ENCODE measurements around the gene CALML6. TPM values are rescaled to one million over a fixed set of nuclear protein-coding genes. Genes with fewer than 3 reads are reported as not detected.

Gene CALML6
- total and polyA plus RNA-seq, 2 of the 4 experiments (the other 2 are of a cell fraction): 0.91 TPM; not detected in 1

GRCh38 chr1:1940123-1940425 lies 25.0 kb downstream of the CALML6 start:
- no peak overlapping the region for H4K91ac ChIP-seq (ENCODE audit: insufficient read depth, low read depth, low read length)
- dilution Hi-C loops (cut with HindIII; ENCODE audit: low sequenced_read_pairs, unreplicated experiment): no loop called here
- H4K5ac ChIP-seq (ENCODE audit: low read depth, low read length): no peak overlapping the region
- H3K4me1 ChIP-seq (ENCODE audit: control insufficient read depth, insufficient read depth, low read length): no peaks in the 10 kb centered on the region
- H3K27me3 ChIP-seq (ENCODE audit: control insufficient read depth, insufficient read depth, low read length): peaks cover 22% of the 10 kb centered on the region
- no peak overlapping the region for H3K14ac ChIP-seq (replicated peaks; ENCODE audit: low read depth, low read length)
- in situ Hi-C loops (cut with MboI; ENCODE audit: low sequenced_read_pairs): no loop called here
- H3K79me1 ChIP-seq (ENCODE audit: low read depth in 1 of 2, low read length in 2 of 2): no peaks in the 10 kb centered on the region
- DNase-seq: no peak
- no peak overlapping the region for H3K4ac ChIP-seq (ENCODE audit: low read depth, low read length)
- H3K56ac ChIP-seq (ENCODE audit: extremely low read depth, insufficient read depth, low read length): no peak overlapping the region
- H3K27ac ChIP-seq (ENCODE audit: insufficient read depth, low read length): no peak overlapping the region
- no peak overlapping the region for H2BK120ac ChIP-seq (ENCODE audit: low read depth, low read length)
- no peaks in the 10 kb centered on the region for H4K20me1 ChIP-seq (ENCODE audit: insufficient read depth, low read length)
- WGBS, 2 experiments (ENCODE audit: extremely low coverage in 2 of 2, insufficient read length in 1 of 2): 67% methylated on average over 3 of the region's 12 CpGs; no CpG with 5 or more reads in 1 of the 2 experiments
- H2AK9ac ChIP-seq (replicated peaks; ENCODE audit: low read depth, low read length, poor library complexity): no peak overlapping the region
- H2BK15ac ChIP-seq (ENCODE audit: low read depth, low read length): no peak overlapping the region
- H3K4me2 ChIP-seq (ENCODE audit: low read depth, low read length): no peak overlapping the region
- ATAC-seq (ENCODE audit: low read depth): no peak
- H3K23ac ChIP-seq (ENCODE audit: low read depth, low read length): no peak overlapping the region
- peaks cover 7% of the 10 kb centered on the region; the same call in 1 of the 2 replicates for H3K9me1 ChIP-seq (ENCODE audit: insufficient read depth, low read length)
- no TSS peak for BruUV-seq (replicated peaks)
- no peak overlapping the region for H4K8ac ChIP-seq (ENCODE audit: low read depth in 2 of 2, low read length in 2 of 2)
- H3K9ac ChIP-seq (ENCODE audit: low read depth, low read length): no peak overlapping the region
- H3K4me3 ChIP-seq (ENCODE audit: insufficient read depth, low read depth, low read length): no peak overlapping the region
- H2BK5ac ChIP-seq (ENCODE audit: low read depth, low read length, poor library complexity, severe bottlenecking): no peak overlapping the region
- no peak overlapping the region for H3K18ac ChIP-seq (ENCODE audit: low read depth, low read length)
- no peak for TF ChIP-seq POLR2A (IDR thresholded peaks at IDR 0.05; ENCODE audit: low read depth, low read length)
- no peak for TF ChIP-seq CTCF (conservative IDR thresholded peaks at IDR 0.05; ENCODE audit: low read depth, low read length)
- no peak for TF ChIP-seq ELK1 (IDR thresholded peaks at IDR 0.05; ENCODE audit: borderline replicate concordance, low read depth, low read length)
- TF ChIP-seq RFX5 (IDR thresholded peaks at IDR 0.05; ENCODE audit: low read depth, low read length): no peak
- TF ChIP-seq CEBPB (IDR thresholded peaks at IDR 0.05; ENCODE audit: low read depth, low read length): no peak
- TF ChIP-seq, protein P1, sequence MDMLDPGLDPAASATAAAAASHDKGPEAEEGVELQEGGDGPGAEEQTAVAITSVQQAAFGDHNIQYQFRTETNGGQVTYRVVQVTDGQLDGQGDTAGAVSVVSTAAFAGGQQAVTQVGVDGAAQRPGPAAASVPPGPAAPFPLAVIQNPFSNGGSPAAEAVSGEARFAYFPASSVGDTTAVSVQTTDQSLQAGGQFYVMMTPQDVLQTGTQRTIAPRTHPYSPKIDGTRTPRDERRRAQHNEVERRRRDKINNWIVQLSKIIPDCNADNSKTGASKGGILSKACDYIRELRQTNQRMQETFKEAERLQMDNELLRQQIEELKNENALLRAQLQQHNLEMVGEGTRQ (IDR thresholded peaks at IDR 0.05; ENCODE audit: low read depth, low read length): no peak
- no peak for TF ChIP-seq BHLHE40 (IDR thresholded peaks at IDR 0.05; ENCODE audit: low read depth, low read length)
- TF ChIP-seq MAZ (IDR thresholded peaks at IDR 0.05; ENCODE audit: borderline replicate concordance, low read depth, low read length): no peak
- no peak for TF ChIP-seq MXI1 (IDR thresholded peaks at IDR 0.05; ENCODE audit: borderline replicate concordance, low read depth, low read length)
- TF ChIP-seq CHD1 (IDR thresholded peaks at IDR 0.05; ENCODE audit: low read depth, low read length): no peak
- TF ChIP-seq FOS (IDR thresholded peaks at IDR 0.05; ENCODE audit: low read depth, low read length): no peak
- CTCF ChIA-PET: no interaction called here
- POLR2A ChIA-PET (ENCODE audit: unreplicated experiment): no interaction called here
- H2BK20ac ChIP-seq (ENCODE audit: low read depth, low read length): no peak overlapping the region
- H3K36me3 ChIP-seq (ENCODE audit: control insufficient read depth, insufficient read depth, low read length): no peaks in the 10 kb centered on the region
- H2AFZ ChIP-seq (replicated peaks; ENCODE audit: low read length, poor library complexity): no peak overlapping the region
- H2AK5ac ChIP-seq (ENCODE audit: low read depth, low read length): no peak overlapping the region
- intact Hi-C loops (cut with micrococcal nuclease): loop anchor here (5.0 kb wide), 1 partner anchor 232 kb away; no protein-coding TSS in a partner anchor
- no peaks in the 10 kb centered on the region for H3K9me3 ChIP-seq (ENCODE audit: control insufficient read depth, insufficient read depth, low read length)

Measured in IMR-90 (cell line).